ENCODE data around the gene ALDH5A1. TPM values are rescaled to one million over a fixed set of nuclear protein-coding genes. Genes with fewer than 3 reads are reported as not detected.

ALDH5A1 gene
- total RNA-seq, 4 donors from 2014 or later: 1.5 to 3.4 (median 3.1) TPM

DNA sequence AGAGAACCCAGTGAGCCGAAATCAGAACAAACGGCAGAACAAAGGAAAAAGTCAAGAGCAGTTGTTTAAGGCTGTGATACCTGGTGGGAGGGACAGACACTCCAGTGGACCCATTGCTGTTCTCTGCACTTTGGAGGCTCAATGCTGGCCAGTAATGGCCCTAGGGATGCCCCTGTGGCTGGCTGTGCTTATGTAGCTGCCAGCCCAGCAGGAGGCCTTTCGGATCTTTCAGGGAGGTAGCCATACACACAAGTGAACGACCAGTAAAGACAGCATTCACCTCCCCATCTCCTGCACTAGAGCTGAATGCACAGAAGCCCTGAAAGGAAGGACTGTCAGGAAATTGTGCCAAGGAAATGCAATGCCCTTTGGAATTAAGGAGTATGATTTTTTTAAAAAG lies 39.7 kb upstream of the ALDH5A1 start:
- 78 to 83% methylated on average over 2 to 4 of the region's 4 CpGs for WGBS, 2 donors (ENCODE audit: low coverage in 1 of 2)
- ATAC-seq: no peak
- TF ChIP-seq POLR2AphosphoS5 (IDR thresholded peaks at IDR 0.05) (no peak), POLR2A (IDR thresholded peaks at IDR 0.05) (no peak), EP300 (IDR thresholded peaks at IDR 0.05) (no peak)
- TF ChIP-seq, protein P1, sequence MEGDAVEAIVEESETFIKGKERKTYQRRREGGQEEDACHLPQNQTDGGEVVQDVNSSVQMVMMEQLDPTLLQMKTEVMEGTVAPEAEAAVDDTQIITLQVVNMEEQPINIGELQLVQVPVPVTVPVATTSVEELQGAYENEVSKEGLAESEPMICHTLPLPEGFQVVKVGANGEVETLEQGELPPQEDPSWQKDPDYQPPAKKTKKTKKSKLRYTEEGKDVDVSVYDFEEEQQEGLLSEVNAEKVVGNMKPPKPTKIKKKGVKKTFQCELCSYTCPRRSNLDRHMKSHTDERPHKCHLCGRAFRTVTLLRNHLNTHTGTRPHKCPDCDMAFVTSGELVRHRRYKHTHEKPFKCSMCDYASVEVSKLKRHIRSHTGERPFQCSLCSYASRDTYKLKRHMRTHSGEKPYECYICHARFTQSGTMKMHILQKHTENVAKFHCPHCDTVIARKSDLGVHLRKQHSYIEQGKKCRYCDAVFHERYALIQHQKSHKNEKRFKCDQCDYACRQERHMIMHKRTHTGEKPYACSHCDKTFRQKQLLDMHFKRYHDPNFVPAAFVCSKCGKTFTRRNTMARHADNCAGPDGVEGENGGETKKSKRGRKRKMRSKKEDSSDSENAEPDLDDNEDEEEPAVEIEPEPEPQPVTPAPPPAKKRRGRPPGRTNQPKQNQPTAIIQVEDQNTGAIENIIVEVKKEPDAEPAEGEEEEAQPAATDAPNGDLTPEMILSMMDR (IDR thresholded peaks at IDR 0.05): no peak

DNA sequence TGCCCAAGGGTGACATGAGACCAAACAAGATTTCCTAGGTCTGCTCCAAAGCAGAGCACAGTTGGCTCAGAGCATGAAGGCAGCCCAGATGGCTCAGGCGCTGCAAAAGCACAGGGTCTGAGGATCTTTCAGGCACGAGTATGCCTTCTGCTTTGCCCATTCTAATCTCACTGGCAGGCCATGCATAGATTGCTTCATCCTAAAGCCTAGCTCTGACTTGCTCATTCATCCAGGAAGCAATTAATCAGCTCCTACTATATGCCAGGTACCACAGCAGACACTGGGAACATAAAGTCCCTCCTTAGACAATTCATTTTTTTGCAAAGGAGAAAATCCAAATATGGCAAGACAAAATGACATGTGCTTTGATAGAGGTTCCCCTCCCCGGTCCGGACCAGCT lies 36.6 kb upstream of the ALDH5A1 start:
- 55% methylated on average over 2 of the region's 4 CpGs; no CpG with 5 or more reads in 1 of the 2 donors for WGBS, 2 donors (ENCODE audit: low coverage in 1 of 2)
- H3K9me3 ChIP-seq: no peaks in the 10 kb centered on the region
- no peak overlapping the region for H3K27ac ChIP-seq
- no peaks in the 10 kb centered on the region for H3K27me3 ChIP-seq
- no peak for ATAC-seq
- H3K4me3 ChIP-seq: no peak overlapping the region
- peaks cover 0 to 26% of the 10 kb centered on the region in 2 donors for H3K36me3 ChIP-seq
- TF ChIP-seq EP300 (IDR thresholded peaks at IDR 0.05) (no peak), POLR2A (IDR thresholded peaks at IDR 0.05) (no peak), POLR2AphosphoS5 (IDR thresholded peaks at IDR 0.05) (no peak)
- TF ChIP-seq, protein P1 (IDR thresholded peaks at IDR 0.05): no peak
- H3K4me1 ChIP-seq: no peaks in the 10 kb centered on the region

More for the DNA sequence above, 39.7 kb upstream of the ALDH5A1 start:
- no peaks in the 10 kb centered on the region for H3K27me3 ChIP-seq
- no peak overlapping the region for H3K27ac ChIP-seq
- H3K36me3 ChIP-seq: peaks cover 0 to 26% of the 10 kb centered on the region in 2 donors
- no peaks in the 10 kb centered on the region for H3K9me3 ChIP-seq
- no peaks in the 10 kb centered on the region for H3K4me1 ChIP-seq
- H3K4me3 ChIP-seq: no peak overlapping the region

DNA sequence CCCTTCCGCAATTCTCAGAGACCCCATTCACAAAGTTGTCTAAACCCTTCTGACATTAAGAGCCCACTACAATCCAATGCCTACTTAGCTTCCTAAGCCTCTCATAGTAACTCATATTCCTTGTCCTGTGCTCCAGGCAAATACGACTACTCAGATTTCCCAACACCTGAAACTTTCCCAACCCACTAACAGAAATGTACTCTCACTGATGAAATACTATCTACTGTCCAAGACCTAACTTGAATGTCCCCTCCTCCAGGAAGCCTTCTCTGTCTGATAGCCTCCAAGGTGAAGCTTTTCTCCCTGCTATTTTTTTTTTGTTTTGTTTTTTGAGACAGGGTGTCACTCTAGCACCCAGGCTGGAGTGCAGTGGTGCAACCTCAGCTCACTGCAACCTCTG lies 35.8 kb upstream of the ALDH5A1 start:
- Histone ChIP-seq H3K27me3 (no peaks in the 10 kb centered on the region), H3K36me3 (peaks cover 0 to 26% of the 10 kb centered on the region in 2 donors), H3K9me3 (no peaks in the 10 kb centered on the region), H3K27ac (no peak overlapping the region), H3K4me1 (no peaks in the 10 kb centered on the region), H3K4me3 (no peak overlapping the region)
- TF ChIP-seq EP300 (IDR thresholded peaks at IDR 0.05) (no peak), POLR2A (IDR thresholded peaks at IDR 0.05) (no peak), POLR2AphosphoS5 (IDR thresholded peaks at IDR 0.05) (no peak)
- TF ChIP-seq, protein P1 (IDR thresholded peaks at IDR 0.05): no peak
- ATAC-seq: no peak
- WGBS, 2 donors (ENCODE audit: low coverage in 1 of 2): 76 to 100% methylated on average over 2 of the region's 2 CpGs

DNA sequence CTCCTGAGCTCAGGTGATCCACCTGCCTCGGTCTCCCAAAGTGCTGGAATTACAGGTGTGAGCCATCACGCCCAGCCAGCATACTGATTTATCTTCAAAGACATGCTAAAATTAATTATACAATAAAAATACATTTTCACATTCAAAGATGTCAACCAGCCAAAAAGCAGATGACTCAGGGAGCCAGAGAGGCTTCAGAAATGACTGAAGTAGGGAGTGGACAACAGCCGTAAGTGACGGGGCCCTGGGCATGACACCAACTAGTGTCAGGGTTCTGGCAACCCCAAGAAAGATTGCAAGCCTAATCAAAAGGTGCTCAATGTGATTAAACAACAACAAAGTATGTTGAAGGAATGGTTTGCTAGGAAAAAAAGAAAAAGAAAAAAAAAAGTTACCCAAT lies 33.8 kb upstream of the ALDH5A1 start:
- Histone ChIP-seq H3K36me3 (peaks cover 0 to 35% of the 10 kb centered on the region in 2 donors), H3K27ac (no peak overlapping the region), H3K9me3 (no peaks in the 10 kb centered on the region), H3K4me1 (no peaks in the 10 kb centered on the region), H3K4me3 (no peak overlapping the region), H3K27me3 (no peaks in the 10 kb centered on the region)
- no peak for ATAC-seq
- WGBS, 2 donors (ENCODE audit: low coverage in 1 of 2): 67 to 74% methylated on average over 2 of the region's 4 CpGs
- TF ChIP-seq POLR2AphosphoS5 (IDR thresholded peaks at IDR 0.05): no peak
- TF ChIP-seq, protein P1 (IDR thresholded peaks at IDR 0.05): no peak
- no peak for TF ChIP-seq EP300 (IDR thresholded peaks at IDR 0.05)
- TF ChIP-seq POLR2A (IDR thresholded peaks at IDR 0.05): no peak

DNA sequence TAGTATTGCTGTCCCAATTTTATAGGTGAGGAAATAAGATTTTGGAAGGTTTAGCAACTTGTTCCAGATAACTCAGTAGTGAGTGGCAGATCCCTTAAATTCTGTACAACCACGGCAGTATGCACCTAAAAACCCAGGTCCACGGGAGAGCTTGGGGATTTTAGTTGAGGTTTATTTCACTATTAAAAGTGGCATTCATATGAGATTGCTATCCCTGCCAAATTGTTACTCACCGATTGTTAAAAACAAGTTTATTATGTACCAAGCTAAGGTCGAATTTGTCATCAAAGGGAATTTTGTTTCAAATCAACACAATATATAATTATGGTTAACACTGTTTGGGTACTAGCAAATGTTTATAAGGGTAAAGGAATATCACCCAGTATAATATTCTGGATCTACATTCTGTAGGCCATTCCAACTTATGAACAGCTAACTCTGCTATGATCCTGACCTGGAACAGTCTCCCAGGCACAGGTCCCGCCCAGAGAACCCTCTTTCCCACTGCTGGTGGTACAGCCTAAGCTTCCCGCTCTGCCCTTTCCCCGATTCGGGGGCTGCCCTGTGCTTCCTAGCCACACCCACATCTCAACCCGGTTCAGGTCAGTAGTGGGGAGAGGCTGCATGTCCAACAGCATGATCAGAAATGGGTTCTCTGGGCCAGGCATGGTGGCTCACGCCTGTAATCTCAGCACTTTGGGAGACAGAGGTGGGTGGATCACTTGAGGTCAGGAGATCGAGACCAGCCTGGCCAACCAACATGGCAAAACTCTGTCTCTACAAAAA lies 30.3 kb upstream of the ALDH5A1 start:
- Histone ChIP-seq H3K27ac (no peak overlapping the region), H3K36me3 (peaks cover 0 to 18% of the 10 kb centered on the region in 2 donors), H3K27me3 (no peaks in the 10 kb centered on the region), H3K4me1 (no peaks in the 10 kb centered on the region), H3K4me3 (no peak overlapping the region), H3K9me3 (no peaks in the 10 kb centered on the region)
- WGBS, 2 donors (ENCODE audit: low coverage in 1 of 2): 84 to 92% methylated on average over 3 to 8 of the region's 11 CpGs
- TF ChIP-seq EP300 (IDR thresholded peaks at IDR 0.05): no peak
- TF ChIP-seq, protein P1 (IDR thresholded peaks at IDR 0.05): no peak
- ATAC-seq: no peak

Data from gastroesophageal sphincter (tissue), 4 donors.